H1 (cell line): Measurements from ENCODE around the gene ACTR8. TPM values are rescaled to one million over a fixed set of nuclear protein-coding genes. Genes with fewer than 3 reads are reported as not detected.

Experiments
- TAF7 ChIP-seq: optimal IDR thresholded peaks from 2 replicates; pipeline ENCODE3; 2011; ENCODE audit warnings: low read depth, mild to moderate bottlenecking, inconsistent platforms, low read length, moderate library complexity, borderline replicate concordance
- polyA plus RNA-seq, 7 experiments: library from polyadenylated mRNA; depleted of rRNA in 3 of 7; stranded (reverse) in 5 of 7; unstranded in 2 of 7; fragments of >200 nt in 5 of 7; fragments of 200-250 nt in 2 of 7; gene quantifications; 1 replicate in 5 of 7; 2 replicates in 1 of 7; 4 replicates in 1 of 7; pipeline versions ENCODE4 v1.2.1 to v1.2.3, GENCODE V29; 2011 to 2013; ENCODE audit warnings: missing spikeins in 2 of 7, mixed read lengths in 2 of 7
- total RNA-seq: library from RNA; stranded (reverse); fragmentation: NEBNext Ultra II Directional; extraction: Animal tissue kit (Norgen Biotek cat#: 25700); gene quantifications from 2 replicates; pipeline ENCODE4 v1.2.1, GENCODE V29; 2021

The ACTR8 gene
- total and polyA plus RNA-seq, 2 of the 8 experiments (the other 6 are each of a cell fraction or from before 2014, with no cell fraction given), result 8.3 to 26.9 TPM

DNA sequence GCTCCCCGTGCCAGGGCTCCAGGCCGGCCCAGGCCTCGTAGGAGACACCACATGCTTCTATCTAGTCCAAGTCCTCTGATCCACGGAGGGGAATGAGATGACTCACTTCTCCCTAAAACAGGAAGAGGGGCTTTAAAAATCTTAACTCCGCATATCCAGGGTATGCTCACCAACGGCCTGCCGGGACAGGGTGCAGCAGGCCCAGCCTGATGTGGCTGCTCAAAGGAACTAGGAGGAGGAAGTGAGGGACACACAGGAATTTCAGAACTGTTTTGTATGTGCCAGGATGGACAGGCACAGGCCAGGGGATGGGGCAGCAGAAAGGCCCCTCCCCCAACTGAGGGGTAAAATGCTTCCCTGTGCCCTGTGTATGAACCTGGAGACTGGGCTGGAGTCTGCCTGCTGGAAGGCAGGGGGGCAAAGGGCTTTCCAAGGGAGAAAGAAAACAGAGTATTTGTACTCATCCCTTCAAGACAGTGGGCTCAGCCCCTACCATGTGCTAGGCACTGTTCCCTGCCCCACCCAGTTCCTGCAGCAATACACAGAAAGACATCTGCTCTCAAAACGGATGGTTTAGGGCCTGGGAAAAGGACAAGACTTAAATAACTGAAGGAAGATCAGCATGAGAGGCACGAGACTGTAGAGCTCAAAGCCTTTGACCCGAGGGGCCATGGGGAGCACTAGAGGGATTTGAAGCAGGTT lies 57.8 kb downstream of the ACTR8 start (continued):
- no peak for TF ChIP-seq TAF7
